Subcutaneous adipose tissue (tissue), 4 donors: ENCODE data around the gene PNISR. TPM values are rescaled to one million over a fixed set of nuclear protein-coding genes. Genes with fewer than 3 reads are reported as not detected.

Experiments used
- CTCF ChIP-seq: fragments of 450-650 bp; IDR thresholded peaks from one replicate; pipeline ENCODE4 v1.5.1; 2016; ENCODE audit warnings: low read depth, mild to moderate bottlenecking, control low read depth, antibody characterized with exemption, moderate library complexity
- total RNA-seq, 4 donors: library from RNA; depleted of rRNA; stranded (reverse); fragments of >200 nt; gene quantifications; one replicate each; pipeline ENCODE4 v1.1.0, GENCODE V29; 2016

Gene PNISR
- total RNA-seq = 100 to 1,000 TPM; 165 to 186 (median 181) TPM

GRCh38 chr6:99424761-99425646 lies at the start of gene PNISR:
TSS of gene PNISR (minus strand) at chr6:99425308. CDS start at chr6:99414659, 10,649 bp downstream.
- no peak for TF ChIP-seq CTCF

- no peak for TF ChIP-seq CTCF
Measured at GRCh38 chr6:99473730-99474129, 48.6 kb upstream of the PNISR start.

- no peak for TF ChIP-seq CTCF
Measured at GRCh38 chr6:99471638-99472037, 46.5 kb upstream of the PNISR start.

- TF ChIP-seq CTCF = no peak
Measured at GRCh38 chr6:99467509-99468106, 42.5 kb upstream of the PNISR start.

- no peak for TF ChIP-seq CTCF
Measured at GRCh38 chr6:99458319-99458718, 33.2 kb upstream of the PNISR start.

- no peak for TF ChIP-seq CTCF
Measured at GRCh38 chr6:99446076-99446475, 21.0 kb upstream of the PNISR start.
